ENCODE measurements around the gene ZNF467. TPM values are rescaled to one million over a fixed set of nuclear protein-coding genes. Genes with fewer than 3 reads are reported as not detected.

The ZNF467 gene
- total and polyA plus RNA-seq, 11 donors = 2.6 to 9.5 (median 4.7) TPM

DNA sequence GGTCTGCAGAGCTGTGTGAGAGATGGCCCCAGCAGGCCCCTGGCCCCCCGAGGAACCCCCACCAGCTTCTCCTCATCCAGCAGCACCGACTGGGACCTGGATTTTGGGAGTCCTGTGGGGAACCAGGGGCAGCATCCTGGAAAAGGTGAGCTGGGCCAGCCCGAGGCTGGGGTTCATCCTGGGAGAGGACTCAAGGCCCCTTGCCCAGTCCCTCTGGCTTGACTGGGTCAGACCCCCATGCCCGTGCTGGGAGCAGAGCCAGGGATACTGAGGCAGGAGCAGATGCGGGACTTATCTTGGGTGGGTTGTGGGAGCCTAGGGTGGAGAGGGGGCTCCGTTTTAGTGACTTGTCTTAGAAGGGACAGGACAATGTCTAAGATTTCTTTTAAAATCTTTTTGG, 47.5 kb downstream of the ZNF467 start:
- H3K27me3 ChIP-seq = no peaks in the 10 kb centered on the region
- no peak overlapping the region for H3K27ac ChIP-seq
- peaks cover 0 to 100% (median 94%) of the 10 kb centered on the region in 9 donors for H3K36me3 ChIP-seq
- intact Hi-C loops (cut with DNase I) = no loop called here
- no peaks in the 10 kb centered on the region for H3K9me3 ChIP-seq
- 84 to 91% (median 87%) methylated on average over 4 to 6 of the region's 6 CpGs for WGBS, 4 donors
- no peak overlapping the region for H3K4me3 ChIP-seq
- ATAC-seq (no peak), DNase-seq (no peak)
- peaks cover 0 to 23% (median 7%) of the 10 kb centered on the region in 12 donors for H3K4me1 ChIP-seq
- TF ChIP-seq POLR2A (IDR thresholded peaks at IDR 0.05) = no peak
- TF ChIP-seq, protein P1, sequence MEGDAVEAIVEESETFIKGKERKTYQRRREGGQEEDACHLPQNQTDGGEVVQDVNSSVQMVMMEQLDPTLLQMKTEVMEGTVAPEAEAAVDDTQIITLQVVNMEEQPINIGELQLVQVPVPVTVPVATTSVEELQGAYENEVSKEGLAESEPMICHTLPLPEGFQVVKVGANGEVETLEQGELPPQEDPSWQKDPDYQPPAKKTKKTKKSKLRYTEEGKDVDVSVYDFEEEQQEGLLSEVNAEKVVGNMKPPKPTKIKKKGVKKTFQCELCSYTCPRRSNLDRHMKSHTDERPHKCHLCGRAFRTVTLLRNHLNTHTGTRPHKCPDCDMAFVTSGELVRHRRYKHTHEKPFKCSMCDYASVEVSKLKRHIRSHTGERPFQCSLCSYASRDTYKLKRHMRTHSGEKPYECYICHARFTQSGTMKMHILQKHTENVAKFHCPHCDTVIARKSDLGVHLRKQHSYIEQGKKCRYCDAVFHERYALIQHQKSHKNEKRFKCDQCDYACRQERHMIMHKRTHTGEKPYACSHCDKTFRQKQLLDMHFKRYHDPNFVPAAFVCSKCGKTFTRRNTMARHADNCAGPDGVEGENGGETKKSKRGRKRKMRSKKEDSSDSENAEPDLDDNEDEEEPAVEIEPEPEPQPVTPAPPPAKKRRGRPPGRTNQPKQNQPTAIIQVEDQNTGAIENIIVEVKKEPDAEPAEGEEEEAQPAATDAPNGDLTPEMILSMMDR (IDR thresholded peaks at IDR 0.05) = no peak

DNA sequence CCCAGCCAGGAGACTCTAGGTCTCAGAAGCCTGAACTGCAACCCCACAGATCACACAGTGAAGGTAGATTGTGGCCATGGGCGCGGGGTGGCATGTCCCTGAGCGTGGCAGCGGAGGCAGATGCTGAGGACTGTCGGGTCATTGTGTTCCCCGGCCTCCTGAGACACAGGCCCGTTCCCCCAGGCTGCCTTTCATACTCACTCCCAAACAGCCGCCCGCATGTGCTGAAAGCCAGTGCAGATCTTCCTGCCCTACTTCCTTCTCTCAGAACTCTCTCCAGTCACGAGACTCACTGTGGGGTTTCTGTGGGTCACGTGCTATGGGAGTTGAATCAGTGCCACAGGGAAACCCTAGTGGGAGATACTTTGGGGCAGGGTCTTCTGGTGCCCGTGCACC, 48.0 kb downstream of the ZNF467 start:
- peak overlapping the region in 1 of 12 donors; percentile 60 for H3K27ac ChIP-seq
- intact Hi-C loops (cut with DNase I) = no loop called here
- H3K4me3 ChIP-seq = peak overlapping the region in 1 of 12 donors; percentile 38
- ATAC-seq (no peak), DNase-seq (no peak)
- H3K9me3 ChIP-seq = no peaks in the 10 kb centered on the region
- 79 to 90% (median 87%) methylated on average over 7 to 12 of the region's 12 CpGs for WGBS, 4 donors
- H3K27me3 ChIP-seq = no peaks in the 10 kb centered on the region
- peaks cover 0 to 99% (median 92%) of the 10 kb centered on the region in 9 donors for H3K36me3 ChIP-seq
- H3K4me1 ChIP-seq = peaks cover 0 to 22% (median 10%) of the 10 kb centered on the region in 12 donors
- no peak for TF ChIP-seq POLR2A (IDR thresholded peaks at IDR 0.05)
- TF ChIP-seq, protein P1 (IDR thresholded peaks at IDR 0.05) = no peak

DNA sequence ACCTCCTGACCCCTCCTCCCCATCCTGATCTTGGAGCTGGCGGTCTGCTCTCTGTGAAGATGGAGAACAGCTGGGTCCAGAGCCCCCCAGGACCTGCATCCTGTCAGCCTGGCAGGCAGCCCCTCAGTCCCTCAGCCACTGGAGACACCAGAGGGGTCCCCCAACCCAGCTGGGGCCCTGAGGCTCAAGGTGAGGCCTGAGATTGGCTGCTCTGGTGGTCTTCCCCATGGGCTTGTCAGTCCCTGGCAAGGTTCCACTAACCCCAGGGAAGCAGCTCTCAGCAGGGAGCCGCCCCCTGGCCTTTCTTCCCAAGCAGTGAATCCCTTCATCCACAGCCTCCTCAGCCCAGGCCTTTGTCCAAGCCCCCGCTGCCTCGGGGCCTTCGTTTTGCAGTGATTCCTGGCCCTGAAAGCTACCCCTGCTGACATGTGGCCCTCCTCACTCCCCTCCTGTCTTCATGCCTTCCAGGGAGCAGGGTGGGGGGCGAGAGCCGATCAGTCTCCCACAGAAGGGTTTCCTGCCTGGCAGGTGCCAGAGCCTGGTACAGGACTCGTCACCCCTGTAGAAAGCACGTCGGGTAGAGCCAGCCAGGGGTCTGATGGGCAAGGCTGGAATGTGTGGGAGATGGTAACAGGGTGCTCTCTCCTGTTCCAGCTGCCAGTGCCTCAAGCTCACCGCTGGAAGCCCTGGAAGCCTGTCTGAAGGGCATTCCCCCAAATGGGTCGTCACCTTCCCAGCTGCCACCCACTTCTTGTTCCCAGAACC, 48.5 kb downstream of the ZNF467 start:
- H3K27ac ChIP-seq = peak overlapping the region in 1 of 12 donors; percentile 60
- intact Hi-C loops (cut with DNase I) = no loop called here
- WGBS, 4 donors = 90 to 93% (median 92%) methylated on average over 12 of the region's 12 CpGs
- ATAC-seq (no peak), DNase-seq (no peak)
- peaks cover 0 to 23% (median 14%) of the 10 kb centered on the region in 12 donors for H3K4me1 ChIP-seq
- peak overlapping the region in 1 of 12 donors; percentile 38 for H3K4me3 ChIP-seq
- peaks cover 0 to 93% (median 89%) of the 10 kb centered on the region in 9 donors for H3K36me3 ChIP-seq
- no peaks in the 10 kb centered on the region for H3K27me3 ChIP-seq
- H3K9me3 ChIP-seq = no peaks in the 10 kb centered on the region
- TF ChIP-seq, protein P1 (IDR thresholded peaks at IDR 0.05) = no peak
- no peak for TF ChIP-seq POLR2A (IDR thresholded peaks at IDR 0.05)

DNA sequence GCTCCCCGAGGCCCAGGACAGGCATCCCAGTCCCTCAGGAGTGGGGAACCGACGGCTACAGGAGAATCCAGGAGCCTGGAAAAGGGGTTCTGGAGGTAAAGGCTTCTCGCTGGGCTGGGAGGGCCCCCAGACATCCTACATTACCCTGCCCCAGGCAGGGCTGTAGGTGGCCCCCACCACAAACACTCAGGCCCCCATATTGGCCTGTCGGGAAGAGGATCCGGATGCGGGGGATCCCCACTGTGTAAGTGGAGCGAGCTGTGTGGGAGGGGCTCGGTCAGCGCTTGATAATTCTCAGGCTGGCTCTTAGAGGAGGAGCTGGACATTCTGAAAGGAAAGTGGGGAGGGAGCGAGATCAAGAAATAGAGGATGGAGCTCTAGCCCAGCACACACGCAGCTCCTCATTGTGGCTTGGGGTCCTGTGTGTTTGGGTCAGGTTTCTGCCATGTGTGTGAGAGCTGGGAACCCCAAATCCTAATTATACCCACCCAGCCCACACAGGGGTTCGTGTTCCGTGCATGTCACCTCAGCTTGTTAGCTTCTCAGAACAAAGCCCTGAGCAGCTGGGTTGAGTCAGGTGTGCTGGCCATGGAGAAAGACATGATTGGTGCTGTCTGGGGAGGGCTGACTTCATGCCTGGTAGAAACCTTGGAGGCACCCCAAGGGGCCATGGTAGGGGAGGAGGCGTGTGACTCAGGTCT, 49.4 kb downstream of the ZNF467 start:
- 91 to 95% (median 93%) methylated on average over 14 to 15 of the region's 15 CpGs for WGBS, 4 donors

More for the DNA sequence above, 49.4 kb downstream of the ZNF467 start:
- TF ChIP-seq, protein P1 (IDR thresholded peaks at IDR 0.05) = no peak
- no peak for TF ChIP-seq POLR2A (IDR thresholded peaks at IDR 0.05)
- H3K27ac ChIP-seq = no peak overlapping the region
- intact Hi-C loops (cut with DNase I) = no loop called here
- H3K4me1 ChIP-seq = peaks cover 0 to 25% (median 18%) of the 10 kb centered on the region in 12 donors
- H3K9me3 ChIP-seq = no peaks in the 10 kb centered on the region
- no peaks in the 10 kb centered on the region for H3K27me3 ChIP-seq
- no peak for ATAC-seq
- DNase-seq = no peak
- H3K36me3 ChIP-seq = peaks cover 0 to 84% (median 80%) of the 10 kb centered on the region in 9 donors
- H3K4me3 ChIP-seq = no peak overlapping the region
